SK-N-SH (cell line): ENCODE measurements around the gene RDX.

Experiments used
- TF ChIP-seq, protein P1 (sequence below): IDR thresholded peaks from 2 replicates; pipeline ENCODE4 v1.4.0; 2012; ENCODE audit warnings: low read depth
- TF ChIP-seq, protein P2 (sequence below): fragments of 200-600 bp; sonication (generic); IDR thresholded peaks from 2 replicates; pipeline ENCODE4 v1.6.1; 2017; ENCODE audit warnings: antibody characterized with exemption, mild to moderate bottlenecking, moderate library complexity

DNA sequence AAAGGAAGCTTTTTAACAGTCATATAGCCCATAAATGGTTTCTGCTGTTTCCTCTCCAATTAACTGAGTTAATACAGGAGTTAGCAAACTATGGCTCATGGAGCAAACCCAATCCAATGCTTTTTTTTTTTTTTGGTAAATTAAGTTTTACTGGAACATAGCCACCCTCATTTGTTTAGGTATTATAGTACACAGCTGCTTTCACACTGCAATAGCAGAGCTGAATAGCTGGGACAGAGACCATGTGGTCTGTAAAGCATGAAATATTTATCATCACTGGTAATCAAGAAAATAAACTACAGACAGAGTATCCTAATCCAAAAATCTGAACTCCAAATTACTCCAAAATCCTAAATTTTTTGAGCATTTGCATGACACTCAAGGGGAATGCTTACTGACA lies 53.7 kb downstream of the RDX start:
- TF ChIP-seq, protein P1, sequence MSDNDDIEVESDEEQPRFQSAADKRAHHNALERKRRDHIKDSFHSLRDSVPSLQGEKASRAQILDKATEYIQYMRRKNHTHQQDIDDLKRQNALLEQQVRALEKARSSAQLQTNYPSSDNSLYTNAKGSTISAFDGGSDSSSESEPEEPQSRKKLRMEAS, result no peak
- TF ChIP-seq, protein P2, sequence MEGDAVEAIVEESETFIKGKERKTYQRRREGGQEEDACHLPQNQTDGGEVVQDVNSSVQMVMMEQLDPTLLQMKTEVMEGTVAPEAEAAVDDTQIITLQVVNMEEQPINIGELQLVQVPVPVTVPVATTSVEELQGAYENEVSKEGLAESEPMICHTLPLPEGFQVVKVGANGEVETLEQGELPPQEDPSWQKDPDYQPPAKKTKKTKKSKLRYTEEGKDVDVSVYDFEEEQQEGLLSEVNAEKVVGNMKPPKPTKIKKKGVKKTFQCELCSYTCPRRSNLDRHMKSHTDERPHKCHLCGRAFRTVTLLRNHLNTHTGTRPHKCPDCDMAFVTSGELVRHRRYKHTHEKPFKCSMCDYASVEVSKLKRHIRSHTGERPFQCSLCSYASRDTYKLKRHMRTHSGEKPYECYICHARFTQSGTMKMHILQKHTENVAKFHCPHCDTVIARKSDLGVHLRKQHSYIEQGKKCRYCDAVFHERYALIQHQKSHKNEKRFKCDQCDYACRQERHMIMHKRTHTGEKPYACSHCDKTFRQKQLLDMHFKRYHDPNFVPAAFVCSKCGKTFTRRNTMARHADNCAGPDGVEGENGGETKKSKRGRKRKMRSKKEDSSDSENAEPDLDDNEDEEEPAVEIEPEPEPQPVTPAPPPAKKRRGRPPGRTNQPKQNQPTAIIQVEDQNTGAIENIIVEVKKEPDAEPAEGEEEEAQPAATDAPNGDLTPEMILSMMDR, result no peak
